Measurements from ENCODE around the gene KLHL6.

DNA sequence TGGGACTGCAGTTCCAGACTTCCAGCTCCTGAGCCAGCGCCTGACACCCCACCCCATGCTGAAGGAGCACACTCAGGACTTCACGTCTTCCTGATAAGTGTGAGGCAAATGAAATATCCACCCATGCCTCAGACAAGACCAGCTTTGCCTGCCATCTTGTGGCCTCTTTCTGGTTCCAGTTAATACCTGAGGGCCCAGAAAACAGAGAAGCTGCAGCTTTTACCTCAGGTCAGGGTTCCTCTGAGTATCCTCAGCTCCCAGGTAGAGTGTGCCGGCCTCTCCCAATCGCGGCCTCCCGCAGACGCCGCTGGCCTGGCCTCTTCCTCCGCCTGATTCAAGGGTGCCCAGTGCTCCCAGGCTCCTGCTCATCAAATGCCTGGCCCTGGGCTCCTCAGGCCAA is 5.1 kb upstream of the KLHL6 start:
- TF ChIP-seq CTCF (IDR thresholded peaks at IDR 0.05; ENCODE audit: insufficient read depth, low read length, poor library complexity, severe bottlenecking) = peak; percentile 46
- TF ChIP-seq EZH2phosphoT487 (conservative IDR thresholded peaks at IDR 0.05; ENCODE audit: low read length) = no peak

Data from SU-DHL-6 (cell line).